ENCODE measurements around the gene NCLN. TPM values are rescaled to one million over a fixed set of nuclear protein-coding genes. Genes with fewer than 3 reads are reported as not detected.
"Not testable (repeated sequence)": the region's sequence is repeated elsewhere in the genome, so short reads cannot be mapped to it uniquely, and the experiment has no call there.

Gene NCLN
- polyA plus RNA-seq, 3 donors: 28.6 to 60.9 (median 34.5) TPM

DNA sequence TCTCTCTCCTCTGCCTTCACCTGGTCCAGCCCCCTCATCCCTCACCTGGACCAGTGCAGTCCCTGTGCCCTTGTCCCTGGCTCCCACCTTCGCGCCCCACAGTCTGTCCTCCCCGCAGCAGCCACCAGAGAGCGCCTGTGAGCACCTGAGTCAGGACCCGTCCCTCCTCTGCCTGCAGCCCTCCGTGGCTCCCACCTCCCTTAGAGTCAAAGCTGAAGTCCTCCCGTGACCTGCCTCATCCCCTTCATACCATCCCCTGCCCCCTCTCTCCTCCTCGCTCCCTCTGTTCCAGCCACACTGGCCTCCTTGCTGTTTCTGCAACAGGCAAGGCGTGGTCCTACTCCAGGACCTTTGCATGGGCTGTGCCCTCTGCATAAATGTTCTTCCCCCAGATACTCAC is 49.1 kb downstream of the NCLN start:
- no peak overlapping the region for H3K27ac Mint-ChIP-seq
- no peaks in the 10 kb centered on the region for H3K4me1 ChIP-seq (ENCODE audit: control insufficient read depth in 1 of 2, insufficient read depth in 2 of 2, low read length in 2 of 2)
- no peaks in the 10 kb centered on the region for H3K79me2 ChIP-seq (ENCODE audit: insufficient read depth, low read length)
- H3K4me1 Mint-ChIP-seq: no peaks in the 10 kb centered on the region
- no peak overlapping the region for H3K4me3 ChIP-seq (replicated peaks in 1 of 3; ENCODE audit: low read depth in 2 of 3, low read length in 3 of 3)
- 63% methylated on average over 9 of the region's 9 CpGs for WGBS (ENCODE audit: insufficient coverage)
- intact Hi-C loops (cut with micrococcal nuclease): no loop called here
- H2AFZ ChIP-seq (ENCODE audit: insufficient read depth, low read depth, low read length, poor library complexity, severe bottlenecking): no peak overlapping the region
- H3K9me3 Mint-ChIP-seq: peaks cover 0 to 6% (median 1%) of the 10 kb centered on the region in 7 donors
- H3K4me3 Mint-ChIP-seq: no peak overlapping the region
- H3K27me3 Mint-ChIP-seq (ENCODE audit: low read depth in 3 of 3): peaks cover 7 to 9% (median 7%) of the 10 kb centered on the region in 3 donors
- no peak overlapping the region for H3K27ac ChIP-seq (ENCODE audit: low read depth in 1 of 2, low read length in 2 of 2)
- no peak for DNase-seq
- H4K20me1 ChIP-seq (ENCODE audit: insufficient read depth, low read length): no peaks in the 10 kb centered on the region
- no peak overlapping the region for H3K4me2 ChIP-seq (replicated peaks; ENCODE audit: extremely low read depth, low read length, poor library complexity, severe bottlenecking)
- TF ChIP-seq CTCF (IDR thresholded peaks at IDR 0.05): no peak
- H3K9ac ChIP-seq (ENCODE audit: insufficient read depth, low read length, poor library complexity, severe bottlenecking): no peak overlapping the region
- H3K27me3 ChIP-seq (ENCODE audit: control insufficient read depth in 2 of 2, insufficient read depth in 2 of 2, low read length in 2 of 2): peaks cover 0 to 9% of the 10 kb centered on the region in 2 donors
- no peaks in the 10 kb centered on the region for H3K36me3 ChIP-seq (replicated peaks in 1 of 2; ENCODE audit: control insufficient read depth in 1 of 2, insufficient read depth in 2 of 2, low read length in 2 of 2)
- H3K36me3 Mint-ChIP-seq: no peaks in the 10 kb centered on the region
- H3K9me3 ChIP-seq (replicated peaks in 1 of 2; ENCODE audit: control insufficient read depth in 1 of 2, insufficient read depth in 1 of 2, low read length in 2 of 2): no peaks in the 10 kb centered on the region

DNA sequence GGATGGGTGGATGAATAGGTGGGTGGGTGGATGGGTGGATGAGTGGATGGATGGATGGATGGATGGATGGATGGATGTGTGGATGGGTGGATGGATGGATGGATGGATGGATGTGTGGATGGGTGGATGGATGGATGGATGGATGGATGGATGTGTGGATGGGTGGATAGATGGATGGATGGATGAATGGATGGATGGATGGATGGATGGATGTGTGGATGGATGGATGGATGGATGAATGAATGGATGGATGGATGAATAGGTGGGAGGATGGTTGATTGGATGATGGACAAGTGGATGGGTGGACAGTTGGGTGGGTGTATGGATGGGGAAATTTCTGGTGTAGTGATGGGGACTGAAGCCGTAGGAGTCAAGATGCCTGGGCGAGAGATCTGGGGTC is 49.9 kb downstream of the NCLN start:
- H3K27ac ChIP-seq (ENCODE audit: low read depth in 1 of 2, low read length in 2 of 2); H3K4me1 Mint-ChIP-seq; H3K9me3 ChIP-seq (replicated peaks in 1 of 2; ENCODE audit: control insufficient read depth in 1 of 2, insufficient read depth in 1 of 2, low read length in 2 of 2); H3K4me3 ChIP-seq (replicated peaks in 1 of 3; ENCODE audit: low read depth in 2 of 3, low read length in 3 of 3); H3K79me2 ChIP-seq (ENCODE audit: insufficient read depth, low read length); intact Hi-C loops (cut with micrococcal nuclease); H3K36me3 Mint-ChIP-seq; H3K9me3 Mint-ChIP-seq; H3K4me1 ChIP-seq (ENCODE audit: control insufficient read depth in 1 of 2, insufficient read depth in 2 of 2, low read length in 2 of 2); H3K27me3 Mint-ChIP-seq (ENCODE audit: low read depth in 3 of 3); H3K27me3 ChIP-seq (ENCODE audit: control insufficient read depth in 2 of 2, insufficient read depth in 2 of 2, low read length in 2 of 2); H3K4me3 Mint-ChIP-seq; H2AFZ ChIP-seq (ENCODE audit: insufficient read depth, low read depth, low read length, poor library complexity, severe bottlenecking); H3K27ac Mint-ChIP-seq; H4K20me1 ChIP-seq (ENCODE audit: insufficient read depth, low read length); DNase-seq; H3K4me2 ChIP-seq (replicated peaks; ENCODE audit: extremely low read depth, low read length, poor library complexity, severe bottlenecking); H3K9ac ChIP-seq (ENCODE audit: insufficient read depth, low read length, poor library complexity, severe bottlenecking); H3K36me3 ChIP-seq (replicated peaks in 1 of 2; ENCODE audit: control insufficient read depth in 1 of 2, insufficient read depth in 2 of 2, low read length in 2 of 2): not testable (repeated sequence)
- WGBS (ENCODE audit: insufficient coverage): 81% methylated on average over 2 of the region's 2 CpGs

Measured in CD14-positive monocyte (primary cell).